ENCODE data around the gene PKM.

DNA sequence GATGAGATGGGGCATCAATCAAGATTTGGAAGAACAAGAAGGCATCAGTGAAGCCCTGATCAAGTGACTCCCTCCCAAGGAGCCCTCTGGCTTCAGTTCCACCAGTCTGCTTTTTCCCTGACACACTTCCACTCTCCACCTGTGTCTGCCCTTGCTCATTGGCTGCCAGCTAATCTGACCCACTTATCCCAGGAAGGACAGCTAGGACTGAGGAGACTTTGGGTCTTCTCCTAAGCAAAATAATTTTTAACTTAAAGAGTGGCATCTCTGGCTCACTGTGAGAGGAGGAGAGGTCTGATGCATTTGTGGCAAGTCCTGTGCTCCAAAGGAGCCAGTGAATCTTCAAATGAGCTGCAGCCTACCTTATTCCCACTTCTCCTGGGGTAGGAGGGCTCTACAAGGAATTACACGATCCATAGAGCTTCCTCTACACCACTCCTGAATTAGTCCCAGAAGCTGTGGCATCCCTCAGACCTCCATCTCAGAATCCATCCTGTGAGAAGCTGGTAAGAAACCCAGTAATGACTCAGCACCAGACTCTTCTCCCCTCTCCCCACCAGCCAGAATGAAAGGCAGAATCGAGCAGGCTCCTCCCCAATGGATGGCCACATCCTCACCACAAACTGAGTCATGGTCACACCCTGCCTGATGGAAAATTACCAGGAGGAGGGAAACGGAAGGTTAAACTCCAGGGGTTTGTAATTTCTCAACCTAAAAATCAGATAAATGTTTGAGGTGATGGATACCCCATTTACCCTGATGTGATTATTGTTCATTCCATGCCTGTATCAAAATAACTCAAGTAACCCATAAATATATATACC is 6.3 kb upstream of the PKM start:
- TF ChIP-seq, protein P1, sequence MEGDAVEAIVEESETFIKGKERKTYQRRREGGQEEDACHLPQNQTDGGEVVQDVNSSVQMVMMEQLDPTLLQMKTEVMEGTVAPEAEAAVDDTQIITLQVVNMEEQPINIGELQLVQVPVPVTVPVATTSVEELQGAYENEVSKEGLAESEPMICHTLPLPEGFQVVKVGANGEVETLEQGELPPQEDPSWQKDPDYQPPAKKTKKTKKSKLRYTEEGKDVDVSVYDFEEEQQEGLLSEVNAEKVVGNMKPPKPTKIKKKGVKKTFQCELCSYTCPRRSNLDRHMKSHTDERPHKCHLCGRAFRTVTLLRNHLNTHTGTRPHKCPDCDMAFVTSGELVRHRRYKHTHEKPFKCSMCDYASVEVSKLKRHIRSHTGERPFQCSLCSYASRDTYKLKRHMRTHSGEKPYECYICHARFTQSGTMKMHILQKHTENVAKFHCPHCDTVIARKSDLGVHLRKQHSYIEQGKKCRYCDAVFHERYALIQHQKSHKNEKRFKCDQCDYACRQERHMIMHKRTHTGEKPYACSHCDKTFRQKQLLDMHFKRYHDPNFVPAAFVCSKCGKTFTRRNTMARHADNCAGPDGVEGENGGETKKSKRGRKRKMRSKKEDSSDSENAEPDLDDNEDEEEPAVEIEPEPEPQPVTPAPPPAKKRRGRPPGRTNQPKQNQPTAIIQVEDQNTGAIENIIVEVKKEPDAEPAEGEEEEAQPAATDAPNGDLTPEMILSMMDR (IDR thresholded peaks at IDR 0.05), result no peak
- TF ChIP-seq POLR2AphosphoS5 (IDR thresholded peaks at IDR 0.05) (no peak), POLR2A (IDR thresholded peaks at IDR 0.05) (no peak)

Data from gastroesophageal sphincter (tissue), 3 donors.